HG03097 (cell line): ENCODE measurements around the gene NEURL4.
"Not testable (repeated sequence)": the region's sequence is repeated elsewhere in the genome, so short reads cannot be mapped to it uniquely, and the experiment has no call there.

Source experiments
- ATAC-seq: cut with Tn5 transposase; IDR thresholded peaks from one replicate; pipeline ENCODE4 v1.9.1; 2021; ENCODE audit not compliant: unreplicated experiment, low FRiP score

Gene NEURL4

DNA sequence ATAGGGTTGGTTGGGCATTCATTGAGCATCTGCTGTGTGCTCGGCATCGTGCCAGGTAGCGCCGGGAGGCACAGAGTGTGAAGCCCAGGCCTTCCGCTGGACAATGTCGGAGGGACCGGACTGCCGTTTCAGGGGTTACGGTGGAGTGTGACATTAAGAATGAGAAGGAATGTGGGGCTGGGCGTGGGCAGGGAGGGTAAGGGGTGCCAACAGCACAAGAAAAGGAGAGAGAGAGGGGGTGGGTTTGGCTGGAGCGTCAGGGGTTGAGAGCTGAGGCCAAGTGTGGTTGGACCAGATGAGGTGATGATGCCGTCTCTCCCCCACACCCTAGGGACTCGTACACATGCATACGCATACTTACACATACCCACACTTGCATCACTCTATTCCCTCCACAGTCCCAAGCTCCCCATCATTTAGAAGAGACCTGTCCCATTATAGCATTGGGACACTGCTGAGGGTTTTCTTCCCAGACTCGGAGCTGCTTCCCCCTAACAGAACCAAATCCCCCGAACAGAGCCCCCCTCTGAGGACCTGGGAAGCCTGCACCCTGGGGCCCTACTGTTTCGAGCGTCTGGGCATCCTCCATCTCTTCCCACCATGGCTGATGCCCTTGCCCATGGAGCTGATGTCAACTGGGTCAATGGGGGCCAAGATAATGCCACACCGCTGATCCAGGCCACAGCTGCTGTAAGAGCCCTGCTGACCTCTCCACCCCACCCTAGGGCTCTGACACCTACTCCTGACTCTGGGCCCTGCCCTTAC is 19.5 kb upstream of the NEURL4 start:
- no peak for ATAC-seq

DNA sequence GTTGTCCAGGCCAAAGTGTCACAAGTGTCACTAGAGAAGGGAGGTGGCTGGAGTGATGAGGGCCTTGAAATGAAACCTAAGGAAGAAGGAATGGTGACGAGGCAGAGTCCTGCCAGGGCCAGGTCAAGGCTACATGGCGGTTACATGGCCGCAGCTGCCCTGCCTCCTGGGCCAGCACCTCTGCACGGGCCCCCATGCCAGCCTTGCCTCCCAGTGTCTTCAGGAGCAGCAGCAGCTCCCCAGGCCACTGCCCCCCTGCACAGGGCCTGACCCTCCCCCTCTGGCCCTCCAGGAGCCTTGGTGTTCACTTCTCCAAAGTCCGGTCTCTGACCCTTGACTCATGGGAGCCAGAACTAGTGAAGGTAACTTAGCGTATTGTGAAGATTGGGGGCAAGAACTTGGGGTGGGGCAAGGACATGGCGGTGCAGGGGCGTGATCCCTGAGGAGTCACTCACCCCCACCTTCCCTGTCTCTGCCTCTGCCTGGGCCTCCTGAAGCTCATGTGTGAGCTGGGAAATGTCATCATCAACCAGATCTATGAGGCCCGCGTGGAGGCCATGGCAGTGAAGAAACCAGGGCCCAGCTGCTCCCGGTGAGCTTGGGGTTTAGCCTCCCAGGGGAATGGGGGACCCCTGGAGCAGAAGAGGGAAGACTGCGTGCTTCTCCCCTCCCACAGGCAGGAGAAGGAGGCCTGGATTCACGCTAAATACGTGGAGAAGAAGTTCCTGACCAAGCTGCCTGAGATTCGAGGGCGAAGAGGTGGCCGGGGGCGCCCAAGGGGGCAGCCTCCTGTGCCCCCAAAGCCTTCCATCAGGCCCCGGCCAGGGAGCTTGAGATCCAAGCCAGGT is 18.7 kb upstream of the NEURL4 start:
- no peak for ATAC-seq

DNA sequence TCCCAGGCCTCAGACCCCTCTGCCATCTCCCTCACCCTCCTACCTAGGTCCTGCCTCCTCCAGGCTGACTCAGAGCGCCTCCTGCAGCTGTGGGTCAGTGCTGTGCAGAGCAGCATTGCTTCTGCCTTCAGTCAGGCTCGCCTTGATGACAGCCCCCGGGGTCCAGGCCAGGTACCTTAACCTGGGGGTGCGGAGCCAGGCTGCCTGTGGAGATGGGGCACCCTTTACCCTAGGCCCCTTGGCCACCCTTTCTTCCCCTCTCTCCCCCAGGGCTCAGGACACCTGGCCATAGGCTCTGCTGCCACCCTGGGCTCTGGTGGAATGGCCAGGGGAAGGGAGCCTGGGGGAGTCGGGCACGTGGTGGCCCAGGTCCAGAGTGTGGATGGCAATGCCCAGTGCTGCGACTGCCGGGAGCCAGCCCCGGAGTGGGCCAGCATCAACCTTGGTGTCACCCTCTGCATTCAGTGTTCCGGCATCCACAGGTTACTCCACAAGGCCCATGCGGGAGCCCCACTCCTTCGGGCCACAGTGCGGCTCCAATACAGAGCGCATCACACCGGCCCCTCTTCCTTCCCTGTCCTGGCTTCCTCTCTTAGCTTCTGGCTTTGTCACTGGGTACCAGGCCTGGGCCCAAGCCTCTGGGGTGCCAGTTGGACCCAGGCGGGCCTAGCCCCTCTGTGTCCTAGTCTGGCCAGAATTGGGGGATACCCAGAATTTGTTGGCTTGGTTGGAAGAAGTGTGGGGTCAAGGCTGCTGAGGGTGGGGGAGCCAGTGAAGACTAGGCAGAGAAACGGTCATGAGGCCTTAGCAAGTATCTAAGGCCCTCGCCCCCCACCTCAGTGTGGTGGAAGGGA is 17.9 kb upstream of the NEURL4 start:
- ATAC-seq, result no peak

DNA sequence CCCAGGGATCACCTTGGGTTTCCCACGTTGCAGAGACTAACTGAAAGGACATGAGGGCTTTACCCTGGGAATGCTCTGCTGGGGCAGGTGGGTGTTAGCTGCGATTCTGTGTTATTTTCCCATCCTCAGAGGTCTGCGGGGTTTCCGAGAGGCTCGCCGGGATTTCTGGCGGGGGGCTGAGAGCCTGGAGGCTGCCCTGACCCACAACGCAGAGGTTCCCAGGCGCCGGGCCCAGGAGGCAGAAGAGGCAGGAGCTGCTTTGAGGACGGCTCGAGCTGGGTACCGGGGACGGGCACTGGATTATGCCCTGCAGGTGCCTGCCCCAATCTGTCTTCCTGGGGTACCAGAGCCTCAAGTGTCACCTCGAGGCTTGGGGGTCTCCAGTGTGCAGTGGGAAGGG is 14.1 kb upstream of the NEURL4 start:
- ATAC-seq, result no peak

DNA sequence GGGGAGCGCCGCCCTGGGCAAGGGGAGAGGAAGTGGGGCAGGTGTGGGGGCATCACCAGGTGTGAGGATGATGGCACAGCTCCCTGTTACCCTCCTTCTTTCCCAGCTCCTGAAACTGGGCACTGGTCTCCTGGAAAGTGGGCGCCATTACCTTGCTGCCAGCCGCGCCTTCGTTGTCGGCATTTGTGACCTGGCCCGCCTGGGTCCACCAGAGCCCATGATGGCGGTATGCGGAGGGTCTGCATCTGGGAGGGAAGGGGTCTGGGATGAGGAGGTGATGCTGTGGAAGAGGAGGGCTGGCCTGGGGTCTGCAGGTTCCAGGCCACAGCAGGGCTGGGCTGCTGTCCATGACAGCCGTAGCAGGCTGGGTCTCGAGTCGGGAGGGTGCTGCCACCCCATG is 12.7 kb upstream of the NEURL4 start:
- no peak for ATAC-seq

DNA sequence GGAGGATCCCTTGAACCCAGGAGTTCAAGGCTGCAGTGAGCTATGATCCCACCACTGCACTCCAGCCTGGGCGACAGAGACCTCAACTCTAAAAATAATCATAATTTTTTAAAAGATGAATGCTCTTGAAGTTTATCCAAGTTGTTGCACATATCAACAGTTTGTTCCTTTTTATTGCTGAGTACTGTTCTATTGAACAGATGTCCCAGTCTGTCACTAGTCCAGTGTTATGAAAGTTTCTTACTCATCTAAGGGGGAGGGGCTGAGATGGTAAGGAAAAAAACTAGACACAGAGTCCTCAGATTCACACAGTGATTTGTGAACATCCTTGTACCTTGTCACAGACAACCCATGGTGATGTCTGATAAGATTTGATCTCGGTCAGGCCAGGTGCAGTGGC is 11.0 kb upstream of the NEURL4 start:
- no peak for ATAC-seq

DNA sequence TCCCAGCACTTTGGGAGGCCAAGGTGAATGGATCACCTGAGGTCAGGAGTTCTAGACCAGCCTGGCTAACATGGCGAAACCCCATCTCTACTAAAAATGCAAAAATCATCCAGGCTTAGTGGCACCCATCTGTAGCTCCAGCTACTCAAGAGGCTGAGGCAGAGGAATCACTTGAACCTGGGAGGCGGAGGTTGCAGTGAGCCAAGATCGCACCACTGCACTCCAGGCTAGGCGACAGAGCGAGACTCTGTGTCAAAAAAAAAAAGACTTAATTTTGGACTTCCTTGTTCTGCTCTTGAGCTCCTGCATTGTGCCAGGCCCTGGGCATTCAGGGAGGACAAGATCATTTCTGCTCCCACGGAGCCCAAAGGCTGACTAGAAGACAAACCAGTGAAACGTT is 8.5 kb upstream of the NEURL4 start:
- ATAC-seq, result not testable (repeated sequence)

DNA sequence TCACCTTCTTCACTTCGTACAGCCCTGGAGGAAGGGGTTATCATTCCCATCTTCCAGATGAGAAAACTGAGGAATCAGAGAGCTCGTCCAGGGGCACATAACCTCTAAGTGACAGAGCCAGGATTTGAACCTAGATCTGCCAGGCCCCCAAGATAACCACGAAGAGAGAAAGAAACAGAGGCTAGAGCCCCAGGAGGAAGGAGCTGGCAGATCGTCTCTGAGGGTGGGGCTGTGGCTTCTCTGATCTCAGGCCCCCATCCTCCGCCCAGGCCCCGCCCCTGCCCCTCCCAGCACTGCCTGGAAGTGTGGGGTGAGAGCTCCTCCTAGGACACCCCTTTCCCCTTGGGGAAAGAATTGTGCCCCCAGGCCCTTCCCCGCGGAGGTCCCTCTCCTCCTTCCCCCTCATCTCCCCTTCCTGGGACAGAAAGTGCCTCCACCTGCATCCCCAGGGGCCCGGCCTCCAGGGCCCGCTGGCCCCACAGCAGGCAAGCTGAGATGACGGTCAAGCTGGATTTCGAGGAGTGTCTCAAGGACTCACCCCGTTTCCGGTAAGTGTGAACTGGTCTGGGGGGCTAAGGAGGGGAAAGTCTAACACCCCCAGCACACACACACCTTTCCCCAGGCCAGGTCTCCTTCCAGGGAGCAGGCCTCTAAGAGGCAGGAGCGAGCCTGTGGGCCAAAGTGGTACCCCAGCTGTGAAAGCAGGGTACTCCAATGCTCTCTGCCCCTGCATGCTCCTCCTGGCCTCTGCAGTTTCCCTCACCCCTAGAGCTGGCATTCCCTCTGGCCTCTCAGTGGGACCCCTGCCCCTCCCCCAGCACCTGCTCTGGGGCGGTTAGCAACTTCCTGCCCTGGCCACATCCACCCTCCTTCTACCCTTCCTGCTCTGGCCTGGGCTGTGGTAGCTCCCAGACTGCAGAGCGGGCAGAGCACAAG is 7.4 kb upstream of the NEURL4 start, which contains the start of gene ACAP1:
Gene ACAP1 (plus strand): TSS at position 290 of the 936 bp plus-strand sequence. CDS start 206 bp downstream, at position 496.
- ATAC-seq, result no peak

DNA sequence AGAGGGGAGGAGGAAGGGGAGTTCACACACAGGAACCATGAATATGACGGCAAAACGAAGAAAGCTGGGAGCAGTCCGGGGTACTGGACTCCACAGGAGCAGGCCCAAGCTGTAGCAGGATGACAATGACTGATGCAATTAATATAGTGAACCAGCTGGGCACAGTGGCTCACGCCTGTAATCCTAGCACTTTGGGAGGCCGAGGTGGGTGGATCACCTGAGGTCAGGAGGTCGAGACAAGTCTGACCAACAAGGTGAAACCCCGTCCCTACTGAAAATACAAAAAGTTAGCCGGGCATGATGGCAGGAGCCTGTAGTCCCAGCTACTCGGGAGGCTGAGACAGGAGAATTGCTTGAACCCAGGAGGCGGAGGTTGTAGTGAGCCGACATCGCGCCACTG is 6.6 kb upstream of the NEURL4 start:
- not testable (repeated sequence) for ATAC-seq

DNA sequence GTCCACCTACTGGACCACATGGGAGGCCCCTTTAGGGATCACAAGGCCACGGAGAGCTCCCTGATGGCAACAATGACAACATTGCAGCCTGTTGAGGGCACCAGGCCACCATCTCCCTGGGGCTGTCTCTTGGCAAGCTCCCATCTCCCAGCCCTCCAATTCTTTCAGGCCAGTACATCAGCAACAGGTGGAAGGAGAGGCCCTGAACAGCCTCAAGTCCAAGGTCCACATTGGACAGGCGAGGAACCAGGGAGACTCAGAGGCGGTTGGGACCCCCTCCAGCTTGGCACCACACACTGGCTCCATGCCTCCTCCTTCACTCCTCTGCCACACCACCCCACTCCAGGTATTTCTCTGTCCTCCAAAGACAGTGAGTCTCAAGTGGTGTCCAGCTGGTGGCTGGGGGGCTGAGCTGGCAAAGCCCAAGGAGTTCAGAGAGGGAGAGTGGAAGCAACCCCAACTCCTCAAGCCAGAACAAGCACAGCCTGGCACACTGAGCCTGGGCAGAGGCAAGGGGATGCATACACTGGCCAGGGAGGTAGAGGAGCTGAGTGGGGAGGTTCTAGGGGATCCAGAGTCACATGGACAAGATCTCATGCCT is 5.9 kb upstream of the NEURL4 start:
- ATAC-seq, result no peak

DNA sequence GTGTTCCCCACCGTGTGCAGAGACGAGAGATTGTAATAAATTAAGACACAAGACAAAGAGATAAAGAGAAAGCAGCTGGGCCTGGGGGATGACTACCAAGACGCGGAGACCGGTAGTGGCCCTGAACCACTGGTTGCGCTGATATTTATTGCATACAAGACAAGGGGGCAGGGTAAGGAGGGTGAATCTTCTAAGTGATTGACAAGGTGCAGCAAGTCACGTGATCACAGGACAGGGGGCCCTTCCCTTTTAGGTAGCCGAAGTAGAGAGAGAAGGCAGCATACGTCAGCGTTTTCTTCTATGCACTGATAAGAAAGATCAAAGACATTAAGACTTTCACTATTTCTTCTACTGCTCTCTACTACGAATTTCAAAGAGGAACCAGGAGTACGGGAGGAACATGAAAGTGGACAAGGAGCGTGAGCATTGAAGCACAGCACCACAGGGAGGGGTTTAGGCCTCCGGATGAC is 3.5 kb upstream of the NEURL4 start:
- ATAC-seq, result not testable (repeated sequence)

DNA sequence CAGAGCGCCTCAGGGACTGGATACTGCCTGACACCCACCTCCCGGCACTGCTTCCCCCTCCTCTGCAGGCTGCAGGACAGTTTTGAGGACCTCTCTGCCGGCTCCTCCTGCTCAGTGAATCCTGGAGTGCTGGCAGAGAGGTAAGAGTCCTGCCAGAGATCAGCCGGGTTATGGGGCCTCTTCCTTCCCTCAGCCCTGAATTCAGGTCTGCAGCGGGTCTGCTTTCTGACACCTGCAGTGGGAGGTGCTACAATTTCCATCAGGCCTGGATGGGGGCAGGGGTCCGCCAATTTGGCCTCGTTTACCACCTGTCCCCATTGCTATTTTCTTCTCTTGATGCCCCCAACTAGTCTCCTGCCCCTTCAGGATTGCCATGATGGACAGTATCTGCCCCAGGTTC is 3.0 kb upstream of the NEURL4 start:
- ATAC-seq, result no peak

DNA sequence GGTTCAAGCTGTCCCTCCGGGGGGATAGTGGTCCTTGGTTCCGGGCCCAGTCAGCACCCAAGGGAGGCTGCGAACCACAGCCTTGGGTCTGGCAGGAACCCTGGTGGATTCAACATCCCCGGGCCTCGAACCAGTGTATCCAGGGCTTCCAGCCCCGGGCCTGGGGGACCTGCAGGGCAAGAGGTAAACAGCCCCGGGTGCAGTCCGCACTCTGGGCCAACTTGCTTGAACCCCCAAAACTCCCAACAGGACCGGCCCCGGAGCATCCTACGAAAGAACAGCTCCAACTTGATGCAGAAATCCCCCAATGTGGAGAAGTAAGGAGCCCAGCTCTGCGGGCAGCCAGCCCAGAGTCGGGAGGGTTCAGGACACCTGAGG is 1.5 kb upstream of the NEURL4 start:
- no peak for ATAC-seq

DNA sequence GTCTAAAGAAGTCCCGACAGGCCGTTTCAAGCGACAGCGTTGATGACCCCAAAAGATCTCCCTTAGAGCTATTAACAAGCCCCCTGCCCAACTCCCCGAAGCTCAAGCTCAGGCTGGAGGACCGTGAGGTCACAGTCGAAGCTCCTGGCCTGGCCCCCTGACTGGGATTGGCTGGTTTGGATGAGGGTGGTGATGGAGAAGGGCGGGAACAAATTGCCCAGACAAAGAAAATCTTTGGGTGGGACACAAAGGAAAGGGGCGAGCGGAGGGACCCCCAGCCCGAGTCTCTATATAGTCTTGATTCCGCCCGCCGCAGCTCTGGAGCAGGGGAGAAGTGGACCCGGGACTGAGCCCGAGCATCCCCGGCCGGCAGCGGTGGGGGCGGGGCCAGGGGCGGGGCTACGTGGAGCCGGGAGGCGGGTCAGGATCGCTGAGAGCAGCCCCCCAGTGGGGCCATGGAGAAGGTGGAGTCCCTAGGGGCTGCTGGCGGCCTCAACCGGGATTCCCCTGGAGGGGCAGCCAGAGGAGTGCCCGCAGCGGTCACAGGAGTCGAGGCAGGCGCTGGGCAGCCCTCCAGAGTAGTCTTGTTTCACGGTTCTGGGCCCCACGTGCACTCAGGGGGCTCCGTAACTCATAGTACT is 982 bp upstream of the NEURL4 start:
- ATAC-seq, result peak; percentile 24

DNA sequence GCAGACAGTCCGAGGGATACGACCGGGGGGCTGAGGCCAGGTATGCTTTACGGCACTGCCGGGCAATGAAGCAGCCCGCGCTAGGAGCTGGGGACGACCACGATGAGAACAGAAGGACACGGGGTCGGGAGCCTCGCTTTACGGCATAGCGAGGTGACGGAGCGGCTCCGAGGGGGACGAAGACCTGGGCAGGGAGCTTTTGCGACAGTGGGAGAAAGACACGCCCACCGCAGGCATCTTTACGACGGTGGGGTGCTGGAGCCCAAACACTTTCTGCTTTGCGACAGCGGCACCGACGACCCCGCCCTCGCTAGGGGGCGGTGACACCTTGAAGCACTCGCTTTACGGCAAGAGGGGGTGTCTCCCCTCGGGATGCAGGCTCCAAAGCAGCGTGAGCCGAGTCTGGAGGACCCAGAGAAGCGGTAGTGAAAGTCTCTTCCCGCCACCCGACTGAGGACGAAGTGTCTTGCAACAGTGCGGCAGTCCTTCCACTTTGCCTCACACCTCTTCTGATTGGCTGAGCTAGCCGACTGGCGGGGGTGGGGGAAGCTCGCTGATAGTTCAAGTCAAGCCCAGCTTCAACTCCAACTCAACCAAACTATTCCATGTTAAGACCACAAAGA is 350 bp upstream of the NEURL4 start:
- ATAC-seq, result peak; percentile 66

DNA sequence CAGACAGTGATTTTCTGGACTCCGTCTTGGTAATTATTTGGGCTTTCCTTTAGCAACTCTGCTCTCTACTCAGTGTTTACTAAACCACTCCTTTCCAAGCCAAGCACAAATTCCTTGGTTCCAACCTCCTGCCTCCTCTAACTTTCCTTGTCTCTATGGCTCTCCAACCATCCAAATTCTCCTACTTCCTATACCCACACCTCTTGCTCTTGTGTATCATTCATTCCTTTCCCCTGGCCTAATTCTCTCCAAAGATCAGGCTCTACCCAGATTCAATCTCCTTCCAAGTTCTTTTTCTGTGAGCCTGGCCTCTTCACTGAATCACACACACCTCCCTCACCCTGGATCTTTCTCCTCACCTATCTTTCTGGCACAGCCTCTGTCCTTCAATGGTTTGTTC is 1.1 kb downstream of the NEURL4 start:
- ATAC-seq, result no peak

DNA sequence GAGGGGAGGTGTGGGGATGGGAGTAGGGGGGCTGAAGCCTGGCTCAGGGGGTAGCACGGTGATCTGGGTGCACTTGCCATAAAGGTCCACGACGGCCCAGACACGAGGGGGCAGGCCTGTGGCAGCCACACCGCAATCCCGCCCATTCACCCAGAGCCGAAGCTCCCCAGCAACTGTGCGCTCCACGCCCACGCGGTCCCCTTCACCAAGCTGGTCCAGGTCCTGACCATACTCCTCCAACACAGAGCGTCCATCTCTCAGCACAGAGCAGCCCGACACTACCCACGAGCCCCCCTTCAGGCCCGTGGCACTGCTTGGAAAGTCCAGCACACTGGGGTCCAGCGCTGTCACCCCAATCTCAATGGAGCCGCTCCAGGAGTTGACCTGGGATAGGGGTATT is 1.6 kb downstream of the NEURL4 start:
- no peak for ATAC-seq

DNA sequence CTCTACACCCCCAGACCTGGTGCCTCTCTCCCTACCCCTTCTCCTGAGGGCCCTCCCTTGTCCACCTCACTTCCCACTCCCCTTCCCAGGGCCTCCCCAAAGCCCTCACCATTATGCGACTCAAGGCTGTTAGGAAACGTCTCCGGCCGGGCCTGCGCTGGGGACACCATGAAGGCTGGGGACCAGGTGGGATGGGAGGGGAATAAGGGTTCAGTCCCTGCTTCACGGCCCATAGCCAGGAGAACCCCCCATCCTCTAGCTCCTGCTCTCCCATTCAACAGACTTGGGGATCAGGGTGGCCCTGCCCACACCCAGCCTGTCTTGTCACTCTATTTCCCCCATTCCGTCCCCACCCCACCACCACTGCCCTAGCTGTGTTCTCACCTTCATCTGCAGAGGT is 2.1 kb downstream of the NEURL4 start:
- ATAC-seq, result no peak
